Measurements from ENCODE around the gene TMEM63C.
A peak's percentile ranks its signal among the peaks of the same experiment; 100 is the strongest.

The TMEM63C gene

GRCh38 chr14:77257700-77258099, 76.1 kb downstream of the TMEM63C start:
- no peak for DNase-seq

- DNase-seq: no peak
Measured at GRCh38 chr14:77258566-77258965, 77.0 kb downstream of the TMEM63C start.

GRCh38 chr14:77259025-77259715, 77.6 kb downstream of the TMEM63C start:
- DNase-seq: no peak

- no peak for DNase-seq
Measured at GRCh38 chr14:77260199-77260598, 78.6 kb downstream of the TMEM63C start.

GRCh38 chr14:77260631-77261030, 79.0 kb downstream of the TMEM63C start:
- no peak for DNase-seq

- no peak for DNase-seq
Measured at GRCh38 chr14:77264466-77265186, 83.0 kb downstream of the TMEM63C start.

- no peak for DNase-seq
Measured at GRCh38 chr14:77265187-77265515, 83.6 kb downstream of the TMEM63C start.

GRCh38 chr14:77265561-77266335, 84.2 kb downstream of the TMEM63C start:
- no peak for DNase-seq

- no peak for DNase-seq
Measured at GRCh38 chr14:77266336-77266735, 84.7 kb downstream of the TMEM63C start.

GRCh38 chr14:77267937-77268699, 86.5 kb downstream of the TMEM63C start:
- DNase-seq: no peak

GRCh38 chr14:77268989-77269600, 87.5 kb downstream of the TMEM63C start:
- peak; percentile 65 for DNase-seq

- no peak for DNase-seq
Measured at GRCh38 chr14:77270361-77271112, 88.9 kb downstream of the TMEM63C start.

GRCh38 chr14:77271113-77271710, 89.6 kb downstream of the TMEM63C start, which contains the start of gene NGB:
NGB (minus strand) TSS chr14:77271206; CDS start chr14:77270937, 269 bp downstream.
- no peak for DNase-seq

GRCh38 chr14:77272261-77272660, 90.7 kb downstream of the TMEM63C start:
- no peak for DNase-seq

GRCh38 chr14:77273796-77274195, 92.2 kb downstream of the TMEM63C start:
- no peak for DNase-seq

GRCh38 chr14:77275041-77275580, 93.5 kb downstream of the TMEM63C start:
- no peak for DNase-seq

GRCh38 chr14:77275601-77276017, 94.0 kb downstream of the TMEM63C start:
- DNase-seq: no peak

- no peak for DNase-seq
Measured at GRCh38 chr14:77276295-77276935, 94.8 kb downstream of the TMEM63C start.

GRCh38 chr14:77276959-77277358, 95.4 kb downstream of the TMEM63C start:
- no peak for DNase-seq

GRCh38 chr14:77278461-77279230, 97.0 kb downstream of the TMEM63C start:
- no peak for DNase-seq

Measured in SHP77 treated with DMSO at 0.1 percent for 48 hours (cell line).